GM12878 (cell line): Measurements from ENCODE around the gene DDX54. TPM values are rescaled to one million over a fixed set of nuclear protein-coding genes. Genes with fewer than 3 reads are reported as not detected.
"Not testable (repeated sequence)": the region's sequence is repeated elsewhere in the genome, so short reads cannot be mapped to it uniquely, and the experiment has no call there.

Experiments
- ATAC-seq: fragments of 200-7000 bp; cut with Tn5 transposase; 3 replicates; pipeline ENCODE4 v1.9.1; 2020; ENCODE audit warnings: mild to moderate bottlenecking, moderate library complexity
- BruUV-seq: library from RNA; stranded (reverse); fragments of 400-500 nt; replicated peaks from 2 replicates; lab custom pipeline; 2021; lab: Mats Ljungman, UMichigan
- CTCF ChIA-PET: fragments of 300-600 bp; sonication (Branson Sonifier 250); formaldehyde crosslinking; extraction: SDS; loops from one replicate; lab custom pipeline; 2021; ENCODE audit warnings: inconsistent platforms; lab: Yijun Ruan, JAX
- POLR2A ChIA-PET: fragments of 350-600 bp; formaldehyde crosslinking; extraction: SDS; loops from one replicate; lab custom pipeline; 2021; ENCODE audit warnings: inconsistent platforms; lab: Charles Lee
- RAD21 ChIA-PET: fragments of 300-600 bp; sonication (Branson Sonifier 250); formaldehyde crosslinking; loops from one replicate; lab custom pipeline; 2023; ENCODE audit warnings: antibody characterized with exemption; ENCODE audit not compliant: unreplicated experiment; lab: Charles Lee
- SMC1A ChIA-PET: fragments of 300-600 bp; sonication (Branson Sonifier 250); formaldehyde crosslinking; loops from one replicate; lab custom pipeline; 2023; ENCODE audit not compliant: unreplicated experiment, uncharacterized antibody; lab: Charles Lee
- DNase-seq: peaks from one replicate; pipeline ENCODE4 v3.0.0-alpha.2; 2011; ENCODE audit warnings: low read depth, low spot score
- FAIRE-seq: peaks from 3 replicates; lab custom pipeline; 2011; peaks lifted over from hg19 to GRCh38; lab: Jason Lieb, UNC
- H2AFZ ChIP-seq: 2 replicates; pipeline ENCODE4 v1.6.0; 2011; ENCODE audit warnings: low read depth, low read length, control low read depth; ENCODE audit not compliant: control insufficient read depth
- H3K27ac ChIP-seq: 2 replicates; pipeline ENCODE4 v1.5.1; 2011; ENCODE audit warnings: control low read depth; ENCODE audit not compliant: control insufficient read depth, insufficient read depth
- H3K27me3 ChIP-seq, 2 experiments: replicated peaks in 1 of 2; 2 replicates each; pipeline versions ENCODE4 v1.6.0 to v1.6.1; 2011; ENCODE audit warnings: low read length in 1 of 2; ENCODE audit not compliant: control insufficient read depth in 2 of 2, insufficient read depth in 2 of 2
- H3K36me3 ChIP-seq, 2 experiments: 2 replicates each; pipeline ENCODE4 v1.5.1; 2011; ENCODE audit warnings: low read length in 1 of 2; ENCODE audit not compliant: control insufficient read depth in 2 of 2, insufficient read depth in 2 of 2
- H3K4me1 ChIP-seq: 2 replicates; pipeline ENCODE4 v1.6.1; 2011; ENCODE audit warnings: mild to moderate bottlenecking, low read length, moderate library complexity, mixed read lengths; ENCODE audit not compliant: control insufficient read depth, insufficient read depth
- H3K4me2 ChIP-seq: 2 replicates; pipeline ENCODE4 v1.6.0; 2011; ENCODE audit warnings: control low read depth; ENCODE audit not compliant: control insufficient read depth, insufficient read depth
- H3K4me3 ChIP-seq: fragments of 200-600 bp; sonication (generic); 2 replicates; pipeline ENCODE4 v1.5.1; 2016
- H3K79me2 ChIP-seq: 2 replicates; pipeline ENCODE4 v1.6.0; 2011; ENCODE audit warnings: low read length; ENCODE audit not compliant: control insufficient read depth, insufficient read depth
- H3K9ac ChIP-seq: 2 replicates; pipeline ENCODE4 v1.8.0; 2011; ENCODE audit warnings: low read length, control low read depth, mixed read lengths; ENCODE audit not compliant: control insufficient read depth, insufficient read depth
- H3K9me3 ChIP-seq: replicated peaks from 3 replicates; pipeline ENCODE4 v1.5.1; 2011; ENCODE audit warnings: mild to moderate bottlenecking, low read length; ENCODE audit not compliant: control insufficient read depth, insufficient read depth
- H4K20me1 ChIP-seq: 2 replicates; pipeline ENCODE4 v1.6.0; 2011; ENCODE audit not compliant: control insufficient read depth, insufficient read depth
- CREB1 ChIP-seq: IDR thresholded peaks from 2 replicates; pipeline ENCODE4 v1.6.1; 2012; ENCODE audit warnings: low read depth, mild to moderate bottlenecking, inconsistent platforms
- GATAD2B ChIP-seq: fragments of 450-650 bp; conservative IDR thresholded peaks from 2 replicates; pipeline ENCODE4 v1.6.1; 2017; ENCODE audit warnings: low read depth, mild to moderate bottlenecking, moderate library complexity
- WRNIP1 ChIP-seq: IDR thresholded peaks from 2 replicates; pipeline ENCODE4 v1.6.1; 2011; ENCODE audit warnings: low read depth, low read length, improper control_type of control experiment, borderline replicate concordance
- WGBS: methylation state at CpG from one replicate; pipeline ENCODE4 v1.1.6; 2016; ENCODE audit warnings: low lambda C conversion rate; ENCODE audit not compliant: insufficient replicate concordance, insufficient coverage; ENCODE audit errors: missing lambda C conversion rate; 5-methylcytosine and 5-hydroxymethylcytosine counted together
- in situ Hi-C: fragments of 300-500 bp; cut with MboI; formaldehyde crosslinking; loops from 9 replicates; pipeline ENCODE4 v1.14.3; 2018; ENCODE audit warnings: mixed read lengths
- intact Hi-C: fragments of 100-400 bp; cut with micrococcal nuclease; formaldehyde crosslinking; loops from one replicate; pipeline ENCODE4 v1.14.2; 2022; ENCODE audit not compliant: unreplicated experiment
- polyA plus RNA-seq, 11 experiments: library from polyadenylated mRNA; depleted of rRNA in 4 of 11; unstranded in 6 of 11; stranded (reverse) in 5 of 11; fragments of >200 nt; fragmentation: Nextera tagmentation in 4 of 11; fragmentation: Illumina TruSeq in 1 of 11; extraction: Ambion mirVana in 4 of 11; extraction: Trizol in 1 of 11; gene quantifications; 1 replicate in 1 of 11; 2 replicates in 10 of 11; pipeline versions ENCODE4 v1.2.1 to v1.2.3, GENCODE V29; 2011 to 2016; ENCODE audit warnings: inconsistent platforms in 2 of 11, missing spikeins in 2 of 11, low read depth in 1 of 11
- total RNA-seq, 4 experiments: library from RNA; depleted of rRNA in 3 of 4; stranded (reverse); fragments of >200 nt in 3 of 4; fragmentation: Illumina TruSeq in 1 of 4; extraction: Trizol in 1 of 4; gene quantifications; 2 replicates each; pipeline versions ENCODE4 v1.2.1 to v1.2.3, GENCODE V29; 2013 to 2021

DDX54 gene
- total and polyA plus RNA-seq, 10 of the 15 experiments (the other 5 are each of a cell fraction or from before 2014, with no cell fraction given), result 1.9 to 115 (median 56.3) TPM

GRCh38 chr12:113118142-113118541 is 67.1 kb downstream of the DDX54 start:
- no peaks in the 10 kb centered on the region for H3K4me1 ChIP-seq
- no peaks in the 10 kb centered on the region for H3K79me2 ChIP-seq
- ChIA-PET SMC1A (interaction anchor here (1.2 kb wide), 1 partner anchor 36 kb away, joined by 5 read pairs; no protein-coding TSS in a partner anchor), RAD21 (no interaction called here), POLR2A (no interaction called here), CTCF (no interaction called here)
- intact Hi-C loops (no loop called here), in situ Hi-C loops (no loop called here)
- FAIRE-seq (no peak), ATAC-seq (no peak), DNase-seq (no peak)
- no peak overlapping the region for H3K4me2 ChIP-seq
- no peaks in the 10 kb centered on the region for H4K20me1 ChIP-seq
- WGBS, result 0% methylated on average over 1 of the region's 1 CpG
- H3K27ac ChIP-seq, result no peak overlapping the region
- H3K4me3 ChIP-seq, result no peak overlapping the region
- BruUV-seq, result no TSS peak
- no peaks in the 10 kb centered on the region for H3K36me3 ChIP-seq
- no peaks in the 10 kb centered on the region; the same call in 2 of the 3 replicates for H3K9me3 ChIP-seq
- no peaks in the 10 kb centered on the region; a peak in 2 of 4 replicates for H3K27me3 ChIP-seq
- TF ChIP-seq WRNIP1 (no peak), GATAD2B (no peak), CREB1 (no peak)
- H3K9ac ChIP-seq, result no peak overlapping the region
- H2AFZ ChIP-seq, result no peak overlapping the region

GRCh38 chr12:113117684-113118083 is 67.6 kb downstream of the DDX54 start:
- H3K4me3 ChIP-seq, in situ Hi-C loops, H3K27me3 ChIP-seq, H3K9me3 ChIP-seq, intact Hi-C loops, H3K79me2 ChIP-seq, H3K4me1 ChIP-seq, H4K20me1 ChIP-seq, ATAC-seq, H3K4me2 ChIP-seq, H3K27ac ChIP-seq, BruUV-seq, POLR2A ChIA-PET, DNase-seq, RAD21 ChIA-PET, H2AFZ ChIP-seq, FAIRE-seq, H3K9ac ChIP-seq, H3K36me3 ChIP-seq: not testable (repeated sequence)
- under 1% methylated on average over 8 of the region's 8 CpGs for WGBS
- CTCF ChIA-PET, result interaction anchor here (1.1 kb wide), 1 partner anchor 35 kb away, joined by 3 read pairs; no protein-coding TSS in a partner anchor
- SMC1A ChIA-PET, result interaction anchor here (1.2 kb wide), 1 partner anchor 36 kb away, joined by 5 read pairs; no protein-coding TSS in a partner anchor
